ENCODE measurements around the gene FBXL17.
"Not testable (repeated sequence)": the region's sequence is repeated elsewhere in the genome, so short reads cannot be mapped to it uniquely, and the experiment has no call there.

The FBXL17 gene

GRCh38 chr5:108206707-108207106 is 175.2 kb downstream of the FBXL17 start:
- no peak for DNase-seq (ENCODE audit: low read depth in 1 of 2, low spot score in 1 of 2)
- no peak for TF ChIP-seq JUND (IDR thresholded peaks at IDR 0.05; ENCODE audit: low read depth)
- in situ Hi-C loops (cut with HindIII; ENCODE audit: low pct_unique_long_range_greater_than_20kb, low sequenced_read_pairs): no loop called here

GRCh38 chr5:108201721-108202120 is 180.2 kb downstream of the FBXL17 start:
- in situ Hi-C loops (cut with HindIII; ENCODE audit: low pct_unique_long_range_greater_than_20kb, low sequenced_read_pairs): no loop called here
- DNase-seq (ENCODE audit: low read depth in 1 of 2, low spot score in 1 of 2): no peak
- no peak for TF ChIP-seq JUND (IDR thresholded peaks at IDR 0.05; ENCODE audit: low read depth)

- in situ Hi-C loops (cut with HindIII; ENCODE audit: low pct_unique_long_range_greater_than_20kb, low sequenced_read_pairs): no loop called here
- TF ChIP-seq JUND (IDR thresholded peaks at IDR 0.05; ENCODE audit: low read depth): no peak
- no peak for DNase-seq (ENCODE audit: low read depth in 1 of 2, low spot score in 1 of 2)
Observed at GRCh38 chr5:108196276-108196675, 185.6 kb downstream of the FBXL17 start.

- DNase-seq (ENCODE audit: low read depth in 1 of 2, low spot score in 1 of 2): no peak
- TF ChIP-seq JUND (IDR thresholded peaks at IDR 0.05; ENCODE audit: low read depth): no peak
- in situ Hi-C loops (cut with HindIII; ENCODE audit: low pct_unique_long_range_greater_than_20kb, low sequenced_read_pairs): no loop called here
Observed at GRCh38 chr5:108193021-108193795, 188.7 kb downstream of the FBXL17 start.

GRCh38 chr5:108184940-108185339 is 197.0 kb downstream of the FBXL17 start:
- in situ Hi-C loops (cut with HindIII; ENCODE audit: low pct_unique_long_range_greater_than_20kb, low sequenced_read_pairs): no loop called here
- DNase-seq (ENCODE audit: low read depth in 1 of 2, low spot score in 1 of 2): no peak

GRCh38 chr5:108181975-108182374 is 199.9 kb downstream of the FBXL17 start:
- in situ Hi-C loops (cut with HindIII; ENCODE audit: low pct_unique_long_range_greater_than_20kb, low sequenced_read_pairs): no loop called here
- no peak for DNase-seq (ENCODE audit: low read depth in 1 of 2, low spot score in 1 of 2)
- TF ChIP-seq JUND (IDR thresholded peaks at IDR 0.05; ENCODE audit: low read depth): no peak

More at GRCh38 chr5:108184940-108185339, 197.0 kb downstream of the FBXL17 start:
- no peak for TF ChIP-seq JUND (IDR thresholded peaks at IDR 0.05; ENCODE audit: low read depth)

GRCh38 chr5:108174286-108174685 is 207.6 kb downstream of the FBXL17 start:
- DNase-seq (ENCODE audit: low read depth in 1 of 2, low spot score in 1 of 2): no peak
- no peak for TF ChIP-seq JUND (IDR thresholded peaks at IDR 0.05; ENCODE audit: low read depth)
- in situ Hi-C loops (cut with HindIII; ENCODE audit: low pct_unique_long_range_greater_than_20kb, low sequenced_read_pairs): no loop called here

- in situ Hi-C loops (cut with HindIII; ENCODE audit: low pct_unique_long_range_greater_than_20kb, low sequenced_read_pairs): no loop called here
- no peak for TF ChIP-seq JUND (IDR thresholded peaks at IDR 0.05; ENCODE audit: low read depth)
- no peak for DNase-seq (ENCODE audit: low read depth in 1 of 2, low spot score in 1 of 2)
Observed at GRCh38 chr5:108171759-108172158, 210.1 kb downstream of the FBXL17 start.

- in situ Hi-C loops (cut with HindIII; ENCODE audit: low pct_unique_long_range_greater_than_20kb, low sequenced_read_pairs): no loop called here
- TF ChIP-seq JUND (IDR thresholded peaks at IDR 0.05; ENCODE audit: low read depth): no peak
- no peak for DNase-seq (ENCODE audit: low read depth in 1 of 2, low spot score in 1 of 2)
Observed at GRCh38 chr5:108168915-108169314, 213.0 kb downstream of the FBXL17 start.

- in situ Hi-C loops (cut with HindIII; ENCODE audit: low pct_unique_long_range_greater_than_20kb, low sequenced_read_pairs): no loop called here
- TF ChIP-seq JUND (IDR thresholded peaks at IDR 0.05; ENCODE audit: low read depth): no peak
- no peak for DNase-seq (ENCODE audit: low read depth in 1 of 2, low spot score in 1 of 2)
Observed at GRCh38 chr5:108167174-108167573, 214.7 kb downstream of the FBXL17 start.

GRCh38 chr5:108164574-108164973 is 217.3 kb downstream of the FBXL17 start:
- no peak for DNase-seq (ENCODE audit: low read depth in 1 of 2, low spot score in 1 of 2)
- TF ChIP-seq JUND (IDR thresholded peaks at IDR 0.05; ENCODE audit: low read depth): no peak
- in situ Hi-C loops (cut with HindIII; ENCODE audit: low pct_unique_long_range_greater_than_20kb, low sequenced_read_pairs): no loop called here

GRCh38 chr5:108152854-108153253 is 229.0 kb downstream of the FBXL17 start:
- DNase-seq (ENCODE audit: low read depth in 1 of 2, low spot score in 1 of 2); in situ Hi-C loops (cut with HindIII; ENCODE audit: low pct_unique_long_range_greater_than_20kb, low sequenced_read_pairs): not testable (repeated sequence)

- in situ Hi-C loops (cut with HindIII; ENCODE audit: low pct_unique_long_range_greater_than_20kb, low sequenced_read_pairs): no loop called here
- no peak for DNase-seq (ENCODE audit: low read depth in 1 of 2, low spot score in 1 of 2)
- TF ChIP-seq JUND (IDR thresholded peaks at IDR 0.05; ENCODE audit: low read depth): no peak
Observed at GRCh38 chr5:108149369-108149768, 232.5 kb downstream of the FBXL17 start.

GRCh38 chr5:108148715-108149139 is 233.2 kb downstream of the FBXL17 start:
- no peak for TF ChIP-seq JUND (IDR thresholded peaks at IDR 0.05; ENCODE audit: low read depth)
- in situ Hi-C loops (cut with HindIII; ENCODE audit: low pct_unique_long_range_greater_than_20kb, low sequenced_read_pairs): no loop called here
- DNase-seq (ENCODE audit: low read depth in 1 of 2, low spot score in 1 of 2): peak in 1 of 2 experiments; percentile 26

Measured in T47D (cell line).